HG03039 (cell line): Measurements from ENCODE around the gene PPM1L.

Experiments used
- ATAC-seq: cut with Tn5 transposase; IDR thresholded peaks from one replicate; pipeline ENCODE4 v1.9.1; 2021; ENCODE audit warnings: mild to moderate bottlenecking, moderate library complexity; ENCODE audit not compliant: unreplicated experiment

The PPM1L gene

GRCh38 chr3:160758929-160759577, 3.0 kb downstream of the PPM1L start:
- no peak for ATAC-seq

DNA sequence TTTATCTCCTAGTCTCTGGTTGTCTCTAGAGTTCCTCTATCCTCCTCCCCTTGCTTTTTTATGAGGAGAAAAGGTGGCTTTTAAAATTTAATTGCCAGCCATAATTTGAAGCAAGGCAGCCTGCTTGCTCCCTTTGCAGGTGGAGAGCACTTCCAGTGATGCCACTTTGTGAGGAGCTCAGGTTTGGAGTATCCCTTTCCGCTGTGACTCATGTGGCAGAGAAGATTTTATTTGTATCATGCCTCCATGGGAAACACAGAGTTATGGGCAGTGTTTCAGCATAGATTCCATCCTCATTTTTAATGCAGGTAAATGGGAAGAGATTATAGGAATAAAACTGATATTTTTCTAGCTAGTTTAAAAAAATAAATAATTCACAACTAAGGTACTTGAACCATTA, 7.0 kb downstream of the PPM1L start:
- no peak for ATAC-seq

- ATAC-seq = no peak
These were observed 9.2 kb downstream of the PPM1L start for GRCh38 chr3:160765211-160765610.

DNA sequence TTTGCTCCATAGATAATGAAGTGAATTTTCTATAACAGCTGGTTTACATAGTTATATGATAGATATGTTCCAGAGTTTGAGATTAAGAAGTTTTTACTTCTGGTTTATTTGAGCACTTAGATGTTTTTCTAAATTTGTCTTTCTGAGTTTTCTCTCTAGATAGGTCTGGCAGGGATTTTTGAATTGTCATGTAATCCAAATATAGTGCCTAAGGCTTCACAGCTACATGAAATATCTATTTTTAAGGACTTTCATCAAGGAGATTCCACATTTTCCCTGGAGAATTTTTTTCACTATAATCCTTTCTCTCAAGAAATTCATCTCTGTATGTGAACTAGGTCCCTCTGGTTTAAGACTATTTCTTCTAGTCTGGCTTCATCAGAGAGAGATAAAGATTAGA, 12.0 kb downstream of the PPM1L start:
- ATAC-seq = no peak

DNA sequence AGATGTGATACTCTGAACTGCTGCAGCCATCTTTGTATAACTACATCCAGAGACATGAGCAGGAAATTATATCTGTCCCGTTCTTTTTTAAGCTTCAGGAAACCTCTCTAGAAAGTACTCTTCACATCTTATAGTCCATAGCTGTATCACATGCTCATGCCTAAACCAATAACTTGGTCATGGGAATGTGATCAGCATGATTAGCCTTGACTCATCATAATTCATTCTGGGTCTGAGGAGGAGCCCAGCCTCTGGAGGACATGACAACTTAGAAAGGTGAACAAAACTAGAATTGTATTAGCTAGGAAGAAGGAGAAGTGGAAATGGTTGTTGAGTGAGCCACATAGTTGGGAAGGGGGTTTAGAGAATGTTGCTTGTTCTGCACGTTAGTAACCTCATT, 12.9 kb downstream of the PPM1L start:
- no peak for ATAC-seq

GRCh38 chr3:160771811-160772459, 15.9 kb downstream of the PPM1L start:
- no peak for ATAC-seq

DNA sequence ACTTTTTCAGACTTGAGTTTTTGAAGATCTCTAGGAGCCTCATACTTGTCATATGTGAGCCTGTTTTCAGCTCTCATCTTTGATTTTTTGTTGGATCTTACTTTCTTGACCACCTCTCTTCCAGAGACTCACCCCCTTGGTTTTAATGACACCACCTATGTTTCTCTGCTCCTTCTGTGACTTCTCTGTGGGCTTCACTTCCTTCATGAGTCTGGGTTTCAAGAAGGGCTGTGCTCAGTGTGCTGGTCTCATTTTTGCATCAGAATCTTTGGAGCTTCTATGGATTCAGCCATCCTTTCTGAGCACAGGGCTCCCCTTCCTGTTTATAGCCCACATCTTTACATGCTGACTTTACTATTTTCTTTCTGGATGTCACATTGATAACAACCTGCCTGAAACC, 17.7 kb downstream of the PPM1L start:
- ATAC-seq = no peak

- no peak for ATAC-seq
These were observed 18.1 kb downstream of the PPM1L start for GRCh38 chr3:160774172-160774571.

GRCh38 chr3:160778480-160778879, 22.4 kb downstream of the PPM1L start:
- ATAC-seq = no peak

DNA sequence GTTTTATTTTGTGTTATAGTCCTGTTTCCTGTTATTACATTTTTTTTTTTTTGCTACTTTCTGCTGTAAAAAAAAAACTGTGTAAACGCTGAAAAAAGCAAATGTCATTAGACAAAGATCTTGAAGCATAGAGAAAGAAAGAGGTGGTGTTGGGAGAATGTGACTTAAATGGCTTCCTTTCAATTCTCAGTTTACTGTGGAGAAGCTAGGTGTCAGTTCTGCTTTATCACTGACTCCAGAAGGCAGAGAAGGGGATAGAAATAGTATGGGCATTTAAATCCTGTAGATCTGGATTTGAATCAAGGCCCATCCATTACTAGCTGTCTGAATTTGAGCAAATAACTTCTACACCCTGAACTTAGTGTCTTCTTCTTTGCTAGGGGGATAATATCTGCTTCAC, 23.0 kb downstream of the PPM1L start:
- ATAC-seq = no peak

DNA sequence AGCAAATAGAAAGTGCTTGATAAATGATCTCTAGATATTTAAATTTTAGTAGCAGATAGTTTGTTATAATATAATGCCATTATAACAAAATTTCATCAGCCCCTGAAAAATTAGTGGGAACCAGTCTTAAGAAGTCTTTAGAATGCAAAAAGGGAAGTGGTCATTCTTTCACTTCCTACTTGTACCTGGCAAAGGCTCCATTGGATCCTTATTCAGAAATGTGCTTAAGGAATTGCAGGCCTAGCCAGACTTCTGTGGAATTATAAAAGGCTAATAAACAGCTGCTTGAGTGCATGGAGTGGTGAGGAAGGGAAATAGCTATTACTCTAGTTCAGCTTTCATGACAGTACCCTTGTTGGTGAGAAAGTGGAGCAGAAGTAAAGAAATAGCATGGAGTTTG, 24.2 kb downstream of the PPM1L start:
- ATAC-seq = no peak

GRCh38 chr3:160781402-160781801, 25.4 kb downstream of the PPM1L start:
- no peak for ATAC-seq

- no peak for ATAC-seq
These were observed 25.8 kb downstream of the PPM1L start for GRCh38 chr3:160781863-160782262.

- ATAC-seq = no peak
These were observed 28.8 kb downstream of the PPM1L start for GRCh38 chr3:160784853-160785252.

GRCh38 chr3:160790726-160791125, 34.7 kb downstream of the PPM1L start:
- no peak for ATAC-seq

DNA sequence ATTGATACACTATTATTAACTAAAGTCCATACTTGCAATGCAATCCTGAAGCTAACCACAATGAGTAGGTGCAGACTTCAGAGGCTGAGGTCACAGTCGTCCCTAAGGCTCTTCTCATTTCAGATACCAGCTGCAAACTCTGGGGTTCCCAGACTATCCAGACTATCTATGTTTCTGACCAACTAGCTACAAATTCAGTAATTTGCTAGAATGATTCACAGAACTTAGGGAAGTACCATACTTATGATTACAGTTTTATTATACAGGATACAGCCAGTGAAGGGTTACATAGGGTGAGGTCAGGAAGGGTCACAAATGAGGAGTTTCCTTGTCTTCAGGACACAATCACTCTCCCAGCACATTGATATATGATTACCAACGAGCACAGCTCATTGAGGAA, 36.5 kb downstream of the PPM1L start:
- no peak for ATAC-seq

- ATAC-seq = no peak
These were observed 37.8 kb downstream of the PPM1L start for GRCh38 chr3:160793722-160794252.

- no peak for ATAC-seq
These were observed 40.2 kb downstream of the PPM1L start for GRCh38 chr3:160796089-160796812.

DNA sequence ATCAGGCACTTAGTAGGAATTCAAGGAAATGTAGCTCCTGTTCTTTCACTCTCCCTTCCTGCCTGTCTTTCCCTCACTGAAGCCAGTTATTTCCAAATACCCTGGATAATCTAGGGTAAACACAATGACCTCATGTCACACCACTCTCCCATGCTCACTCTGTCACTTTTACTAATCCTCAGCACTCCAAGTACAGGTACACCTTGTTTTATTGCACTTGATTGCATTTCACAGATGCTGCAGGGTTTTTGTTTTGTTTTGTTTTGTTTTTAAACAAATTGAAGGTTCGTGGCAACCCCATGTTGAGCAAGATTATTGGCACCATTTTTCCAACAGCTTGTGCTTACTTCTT, 40.8 kb downstream of the PPM1L start:
- no peak for ATAC-seq

GRCh38 chr3:160797356-160797755, 41.3 kb downstream of the PPM1L start:
- ATAC-seq = no peak

- ATAC-seq = peak; percentile 91
These were observed 45.5 kb downstream of the PPM1L start for GRCh38 chr3:160801386-160802118.
